Choroid plexus epithelial cell (primary cell): ENCODE data around the gene FILIP1L.
A peak's percentile ranks its signal among the peaks of the same experiment; 100 is the strongest.

Experiments
- DNase-seq: peaks from one replicate; pipeline ENCODE4 v3.0.0-alpha.2; 2010; ENCODE audit warnings: low read depth
- H3K4me3 ChIP-seq: 2 replicates; pipeline ENCODE4 v1.5.1; 2011; ENCODE audit warnings: low read depth, mild to moderate bottlenecking, control low read depth, low read length, moderate library complexity
- TF ChIP-seq, protein P1 (sequence below): conservative IDR thresholded peaks from 2 replicates; pipeline ENCODE4 v1.5.1; 2011; ENCODE audit warnings: low read depth, mild to moderate bottlenecking, control low read depth, inconsistent platforms, low read length, moderate library complexity

Gene FILIP1L

GRCh38 chr3:99965077-99965476 is 149.2 kb downstream of the FILIP1L start:
- DNase-seq = peak; percentile 78
- TF ChIP-seq, protein P1, sequence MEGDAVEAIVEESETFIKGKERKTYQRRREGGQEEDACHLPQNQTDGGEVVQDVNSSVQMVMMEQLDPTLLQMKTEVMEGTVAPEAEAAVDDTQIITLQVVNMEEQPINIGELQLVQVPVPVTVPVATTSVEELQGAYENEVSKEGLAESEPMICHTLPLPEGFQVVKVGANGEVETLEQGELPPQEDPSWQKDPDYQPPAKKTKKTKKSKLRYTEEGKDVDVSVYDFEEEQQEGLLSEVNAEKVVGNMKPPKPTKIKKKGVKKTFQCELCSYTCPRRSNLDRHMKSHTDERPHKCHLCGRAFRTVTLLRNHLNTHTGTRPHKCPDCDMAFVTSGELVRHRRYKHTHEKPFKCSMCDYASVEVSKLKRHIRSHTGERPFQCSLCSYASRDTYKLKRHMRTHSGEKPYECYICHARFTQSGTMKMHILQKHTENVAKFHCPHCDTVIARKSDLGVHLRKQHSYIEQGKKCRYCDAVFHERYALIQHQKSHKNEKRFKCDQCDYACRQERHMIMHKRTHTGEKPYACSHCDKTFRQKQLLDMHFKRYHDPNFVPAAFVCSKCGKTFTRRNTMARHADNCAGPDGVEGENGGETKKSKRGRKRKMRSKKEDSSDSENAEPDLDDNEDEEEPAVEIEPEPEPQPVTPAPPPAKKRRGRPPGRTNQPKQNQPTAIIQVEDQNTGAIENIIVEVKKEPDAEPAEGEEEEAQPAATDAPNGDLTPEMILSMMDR = no peak
- no peak overlapping the region for H3K4me3 ChIP-seq

DNA sequence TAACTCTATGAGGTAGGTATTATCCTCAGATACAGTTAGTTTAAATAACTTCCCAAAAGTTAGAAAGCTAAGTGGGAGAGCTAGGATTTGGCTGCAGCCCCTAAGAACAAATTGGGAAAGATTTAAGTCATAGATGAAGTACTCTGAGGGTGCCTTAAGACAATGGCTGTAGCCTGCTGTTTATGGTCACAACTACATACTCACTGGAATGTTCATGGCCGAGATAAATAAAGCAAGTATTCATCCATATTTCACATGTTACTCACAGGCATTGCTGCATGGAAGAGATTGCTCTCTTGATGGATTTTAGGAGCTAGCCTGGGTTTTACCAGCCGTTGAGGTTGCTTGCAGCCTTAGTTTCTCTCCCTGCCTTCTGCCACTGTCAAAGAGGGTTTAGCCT is 151.6 kb downstream of the FILIP1L start:
- peak; percentile 81 for DNase-seq
- no peak overlapping the region for H3K4me3 ChIP-seq
- TF ChIP-seq, protein P1 = no peak

DNA sequence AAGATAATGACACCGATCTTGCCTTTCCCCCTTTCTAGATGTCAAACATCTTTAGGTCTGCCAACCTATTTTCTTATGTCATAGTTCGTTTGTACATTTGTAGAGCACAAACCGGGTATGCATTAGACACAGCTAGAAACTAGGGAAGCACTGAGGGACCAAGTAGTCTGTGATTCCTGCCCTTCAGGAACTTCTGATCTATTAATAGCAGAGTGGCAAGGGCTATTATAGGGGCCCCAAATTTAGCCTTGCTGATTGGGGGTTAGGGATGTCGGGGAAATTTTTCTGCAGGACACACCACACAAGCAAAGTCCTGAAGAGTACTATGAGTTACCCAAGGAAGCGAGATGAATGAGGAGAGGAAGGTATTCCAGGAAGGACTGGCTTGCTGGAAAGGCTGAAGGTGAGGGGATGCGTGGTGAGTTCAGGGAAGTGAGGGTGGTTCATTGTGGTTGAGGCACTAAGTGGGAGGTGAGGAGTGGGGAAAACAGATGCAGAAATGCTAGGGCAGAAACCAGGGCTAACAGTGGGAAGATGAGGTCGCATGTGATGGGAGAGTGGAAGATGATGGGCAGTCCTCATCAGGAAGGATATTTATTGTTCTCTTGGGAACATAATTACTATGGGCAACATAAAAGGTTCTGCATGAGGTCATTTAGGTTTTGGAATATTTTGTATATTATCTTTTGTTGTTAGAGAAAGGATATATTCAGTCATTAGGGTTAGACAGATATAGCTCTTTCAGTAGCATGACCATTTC is 152.4 kb downstream of the FILIP1L start:
- TF ChIP-seq, protein P1 = no peak
- no peak overlapping the region for H3K4me3 ChIP-seq
- DNase-seq = no peak

GRCh38 chr3:99960941-99961340 is 153.4 kb downstream of the FILIP1L start:
- TF ChIP-seq, protein P1 = no peak
- no peak overlapping the region for H3K4me3 ChIP-seq
- no peak for DNase-seq

- DNase-seq = no peak
- H3K4me3 ChIP-seq = no peak overlapping the region
- TF ChIP-seq, protein P1 = no peak
Measured at GRCh38 chr3:99960123-99960878, 154.0 kb downstream of the FILIP1L start.

- DNase-seq = no peak
- H3K4me3 ChIP-seq = no peak overlapping the region
- TF ChIP-seq, protein P1 = no peak
Measured at GRCh38 chr3:99958222-99958912, 155.9 kb downstream of the FILIP1L start.
